HG02623 (cell line): Measurements from ENCODE around the gene BDNF.

Experiments
- ATAC-seq: cut with Tn5 transposase; IDR thresholded peaks from one replicate; pipeline ENCODE4 v1.9.1; 2021; ENCODE audit warnings: moderate library complexity; ENCODE audit not compliant: unreplicated experiment

The BDNF gene

GRCh38 chr11:27626938-27627586 is 73.2 kb downstream of the BDNF start:
- no peak for ATAC-seq

GRCh38 chr11:27626269-27626937 is 73.9 kb downstream of the BDNF start:
- ATAC-seq: no peak

- ATAC-seq: no peak
These were observed 74.8 kb downstream of the BDNF start for GRCh38 chr11:27625347-27625912.

GRCh38 chr11:27623945-27624523 is 76.2 kb downstream of the BDNF start:
- ATAC-seq: no peak

- ATAC-seq: no peak
These were observed 77.5 kb downstream of the BDNF start for GRCh38 chr11:27622541-27623300.

GRCh38 chr11:27621405-27622161 is 78.7 kb downstream of the BDNF start:
- no peak for ATAC-seq

GRCh38 chr11:27619763-27620335 is 80.4 kb downstream of the BDNF start:
- ATAC-seq: no peak

- ATAC-seq: no peak
These were observed 81.1 kb downstream of the BDNF start for GRCh38 chr11:27619039-27619574.

GRCh38 chr11:27618281-27618915 is 81.9 kb downstream of the BDNF start:
- no peak for ATAC-seq

GRCh38 chr11:27616711-27617110 is 83.5 kb downstream of the BDNF start:
- ATAC-seq: no peak

- no peak for ATAC-seq
These were observed 84.4 kb downstream of the BDNF start for GRCh38 chr11:27615833-27616232.

- no peak for ATAC-seq
These were observed 86.2 kb downstream of the BDNF start for GRCh38 chr11:27614092-27614491.

- ATAC-seq: no peak
These were observed 87.0 kb downstream of the BDNF start for GRCh38 chr11:27612932-27613880.

GRCh38 chr11:27611947-27612455 is 88.3 kb downstream of the BDNF start:
- ATAC-seq: no peak

GRCh38 chr11:27611390-27611789 is 88.9 kb downstream of the BDNF start:
- ATAC-seq: no peak

GRCh38 chr11:27610946-27611345 is 89.3 kb downstream of the BDNF start:
- ATAC-seq: no peak

- ATAC-seq: no peak
These were observed 90.0 kb downstream of the BDNF start for GRCh38 chr11:27610280-27610679.

GRCh38 chr11:27608951-27609350 is 91.3 kb downstream of the BDNF start:
- no peak for ATAC-seq
